T-helper 22 cell (primary cell): ENCODE data around the gene PACS1.
A peak's percentile ranks its signal among the peaks of the same experiment; 100 is the strongest.
"Not testable (repeated sequence)": the region's sequence is repeated elsewhere in the genome, so short reads cannot be mapped to it uniquely, and the experiment has no call there.

ENCODE experiments used
- DNase-seq: peaks from one replicate; pipeline ENCODE4 v3.0.0-alpha.2; 2020; ENCODE audit warnings: low read depth

PACS1 gene

GRCh38 chr11:66259956-66260355 lies 189.9 kb downstream of the PACS1 start:
- DNase-seq: no peak

- DNase-seq: no peak
Measured at GRCh38 chr11:66261578-66261977, 191.5 kb downstream of the PACS1 start.

GRCh38 chr11:66262191-66262590 lies 192.1 kb downstream of the PACS1 start:
- no peak for DNase-seq

GRCh38 chr11:66262696-66263095 lies 192.6 kb downstream of the PACS1 start:
- no peak for DNase-seq

- DNase-seq: no peak
Measured at GRCh38 chr11:66263231-66263630, 193.2 kb downstream of the PACS1 start.

- no peak for DNase-seq
Measured at GRCh38 chr11:66263785-66264184, 193.7 kb downstream of the PACS1 start.

GRCh38 chr11:66264383-66264782 lies 194.3 kb downstream of the PACS1 start:
- DNase-seq: no peak

GRCh38 chr11:66264914-66265313 lies 194.8 kb downstream of the PACS1 start:
- no peak for DNase-seq

- no peak for DNase-seq
Measured at GRCh38 chr11:66265531-66266377, 195.7 kb downstream of the PACS1 start.

- no peak for DNase-seq
Measured at GRCh38 chr11:66266378-66267038, 196.4 kb downstream of the PACS1 start.

- no peak for DNase-seq
Measured at GRCh38 chr11:66267039-66267378, 196.9 kb downstream of the PACS1 start.

- DNase-seq: peak; percentile 81
Measured at GRCh38 chr11:66267379-66268243, 197.5 kb downstream of the PACS1 start.

GRCh38 chr11:66268244-66268951 lies 198.3 kb downstream of the PACS1 start, which contains the start of gene RAB1B:
Gene RAB1B, plus strand, starts transcription at chr11:66268639. Its CDS starts 41 bp downstream, at chr11:66268680.
- peak; percentile 99 for DNase-seq

GRCh38 chr11:66268952-66269905 lies 199.2 kb downstream of the PACS1 start:
- DNase-seq: no peak

- DNase-seq: no peak
Measured at GRCh38 chr11:66271816-66272215, 201.7 kb downstream of the PACS1 start.

GRCh38 chr11:66272596-66272995 lies 202.5 kb downstream of the PACS1 start:
- no peak for DNase-seq

- no peak for DNase-seq
Measured at GRCh38 chr11:66274219-66274618, 204.1 kb downstream of the PACS1 start.

- DNase-seq: no peak
Measured at GRCh38 chr11:66275396-66275795, 205.3 kb downstream of the PACS1 start.

GRCh38 chr11:66275984-66276612 lies 206.0 kb downstream of the PACS1 start:
- DNase-seq: no peak

GRCh38 chr11:66276619-66277018 lies 206.5 kb downstream of the PACS1 start:
- DNase-seq: not testable (repeated sequence)
